Lower lobe of right lung (tissue), 2 donors: ENCODE measurements around the gene GNRH2. TPM values are rescaled to one million over a fixed set of nuclear protein-coding genes. Genes with fewer than 3 reads are reported as not detected.

Source experiments
- ATAC-seq, 2 donors: fragments of 200-7000 bp; cut with Tn5 transposase; one replicate each; pipeline ENCODE4 v1.9.1; 2020 to 2022; ENCODE audit warnings: mild to moderate bottlenecking in 2 of 2, moderate library complexity in 2 of 2
- DNase-seq: peaks from one replicate; pipeline ENCODE4 v3.0.0-alpha.2; 2020
- H3K27ac ChIP-seq: fragments of 200-600 bp; one replicate; pipeline ENCODE4 v1.8.0; 2022
- H3K27me3 ChIP-seq: fragments of 200-600 bp; one replicate; pipeline ENCODE4 v1.8.0; 2022; ENCODE audit warnings: low read depth
- H3K36me3 ChIP-seq: fragments of 200-600 bp; one replicate; pipeline ENCODE4 v1.8.0; 2022; ENCODE audit warnings: mild to moderate bottlenecking
- H3K4me1 ChIP-seq: fragments of 200-600 bp; one replicate; pipeline ENCODE4 v1.8.0; 2022
- H3K4me3 ChIP-seq: fragments of 200-600 bp; one replicate; pipeline ENCODE4 v1.8.0; 2022; ENCODE audit warnings: mild to moderate bottlenecking
- H3K9me3 ChIP-seq: fragments of 200-600 bp; one replicate; pipeline ENCODE4 v1.8.0; 2022
- CTCF ChIP-seq: fragments of 200-600 bp; IDR thresholded peaks from one replicate; pipeline ENCODE4 v1.8.0; 2022; ENCODE audit warnings: antibody characterized with exemption, mild to moderate bottlenecking
- intact Hi-C: fragments of 100-400 bp; cut with DNase I; formaldehyde crosslinking; loops from one replicate; pipeline ENCODE4 v1.11.0; 2022
- total RNA-seq: library from RNA; stranded (reverse); fragmentation: NEBNext Ultra II Directional; extraction: Animal tissue kit (Norgen Biotek cat#: 25700); gene quantifications from one replicate; pipeline ENCODE4 v1.2.1, GENCODE V29; 2021
- donor health status: DM: no; HTN: yes; CAD: no; lungs with severe emphysema.

The GNRH2 gene
- total RNA-seq, 1 donor from 2014 or later: not detected

- Histone ChIP-seq H3K27me3 (no peaks in the 10 kb centered on the region), H3K4me1 (peaks cover 5% of the 10 kb centered on the region), H3K4me3 (no peak overlapping the region), H3K27ac (no peak overlapping the region), H3K36me3 (peaks cover 63% of the 10 kb centered on the region), H3K9me3 (no peaks in the 10 kb centered on the region)
- ATAC-seq (no peak), DNase-seq (no peak)
- intact Hi-C loops: no loop called here
- no peak for TF ChIP-seq CTCF
These were observed 5.8 kb upstream of the GNRH2 start for GRCh38 chr20:3037654-3038053.

GRCh38 chr20:3038454-3038853 is 5.0 kb upstream of the GNRH2 start:
- no peak overlapping the region for H3K4me3 ChIP-seq
- DNase-seq: no peak
- peaks cover 63% of the 10 kb centered on the region for H3K36me3 ChIP-seq
- ATAC-seq: no peak
- H3K27ac ChIP-seq: no peak overlapping the region
- no peaks in the 10 kb centered on the region for H3K9me3 ChIP-seq
- peaks cover 5% of the 10 kb centered on the region for H3K4me1 ChIP-seq
- H3K27me3 ChIP-seq: no peaks in the 10 kb centered on the region
- intact Hi-C loops: no loop called here
- TF ChIP-seq CTCF: no peak

- intact Hi-C loops: no loop called here
- Histone ChIP-seq H3K36me3 (peaks cover 62% of the 10 kb centered on the region), H3K4me3 (no peak overlapping the region), H3K27ac (no peak overlapping the region), H3K4me1 (peaks cover 5% of the 10 kb centered on the region), H3K9me3 (no peaks in the 10 kb centered on the region), H3K27me3 (no peaks in the 10 kb centered on the region)
- DNase-seq: no peak
- TF ChIP-seq CTCF: no peak
- no peak for ATAC-seq
These were observed 4.0 kb upstream of the GNRH2 start for GRCh38 chr20:3039426-3039825.

GRCh38 chr20:3040086-3040485 is 3.3 kb upstream of the GNRH2 start:
- Histone ChIP-seq H3K27ac (no peak overlapping the region), H3K4me1 (peaks cover 7% of the 10 kb centered on the region), H3K36me3 (peaks cover 56% of the 10 kb centered on the region), H3K9me3 (no peaks in the 10 kb centered on the region), H3K4me3 (no peak overlapping the region), H3K27me3 (no peaks in the 10 kb centered on the region)
- no peak for TF ChIP-seq CTCF
- no peak for DNase-seq
- ATAC-seq: no peak
- intact Hi-C loops: no loop called here

- H3K36me3 ChIP-seq: peaks cover 37% of the 10 kb centered on the region
- no peaks in the 10 kb centered on the region for H3K27me3 ChIP-seq
- TF ChIP-seq CTCF: no peak
- DNase-seq (no peak), ATAC-seq (no peak)
- no peak overlapping the region for H3K4me3 ChIP-seq
- H3K9me3 ChIP-seq: no peaks in the 10 kb centered on the region
- intact Hi-C loops: no loop called here
- H3K4me1 ChIP-seq: peaks cover 13% of the 10 kb centered on the region
- peak overlapping the region; percentile 43 for H3K27ac ChIP-seq
These were observed 1.5 kb upstream of the GNRH2 start for GRCh38 chr20:3041854-3042409.

- intact Hi-C loops: no loop called here
- no peak for TF ChIP-seq CTCF
- no peaks in the 10 kb centered on the region for H3K27me3 ChIP-seq
- peaks cover 33% of the 10 kb centered on the region for H3K36me3 ChIP-seq
- H3K4me1 ChIP-seq: peaks cover 20% of the 10 kb centered on the region
- ATAC-seq: no peak
- H3K27ac ChIP-seq: peak overlapping the region; percentile 27
- DNase-seq: no peak
- no peaks in the 10 kb centered on the region for H3K9me3 ChIP-seq
- no peak overlapping the region for H3K4me3 ChIP-seq
These were observed 797 bp upstream of the GNRH2 start for GRCh38 chr20:3042625-3043024.
